GM04504 (cell line): ENCODE results near the gene LTA.
"Not testable (repeated sequence)": the region's sequence is repeated elsewhere in the genome, so short reads cannot be mapped to it uniquely, and the experiment has no call there.

Experiments
- DNase-seq: peaks from one replicate; pipeline ENCODE4 v3.0.0-alpha.2; 2012; ENCODE audit warnings: low read depth

The LTA gene

GRCh38 chr6:31586599-31587281 is 14.7 kb downstream of the LTA start:
- no peak for DNase-seq

- no peak for DNase-seq
Measured at GRCh38 chr6:31587791-31588777, 16.0 kb downstream of the LTA start.

GRCh38 chr6:31588871-31589650 is 17.0 kb downstream of the LTA start:
- no peak for DNase-seq

- not testable (repeated sequence) for DNase-seq
Measured at GRCh38 chr6:31590691-31591090, 18.6 kb downstream of the LTA start.

- no peak for DNase-seq
Measured at GRCh38 chr6:31592396-31592771, 20.3 kb downstream of the LTA start.

GRCh38 chr6:31597006-31597405 is 24.9 kb downstream of the LTA start:
- DNase-seq = no peak

GRCh38 chr6:31607317-31607716 is 35.2 kb downstream of the LTA start:
- no peak for DNase-seq

GRCh38 chr6:31609519-31610406 is 37.7 kb downstream of the LTA start:
- no peak for DNase-seq

- DNase-seq = no peak
Measured at GRCh38 chr6:31610968-31611367, 38.9 kb downstream of the LTA start.

- DNase-seq = no peak
Measured at GRCh38 chr6:31614075-31614619, 42.1 kb downstream of the LTA start.

GRCh38 chr6:31614684-31615578 is 42.8 kb downstream of the LTA start, which contains the start of gene AIF1:
AIF1 (plus strand) TSS chr6:31615234; CDS start chr6:31615330, 96 bp downstream.
- DNase-seq = no peak

GRCh38 chr6:31615748-31616147 is 43.7 kb downstream of the LTA start:
- DNase-seq = no peak

GRCh38 chr6:31617010-31617409 is 44.9 kb downstream of the LTA start:
- no peak for DNase-seq

GRCh38 chr6:31619805-31620585 is 47.9 kb downstream of the LTA start:
- peak; percentile 98 for DNase-seq

- no peak for DNase-seq
Measured at GRCh38 chr6:31620586-31621319, 48.7 kb downstream of the LTA start, which contains the start of gene PRRC2A. PRRC2A (plus strand) TSS chr6:31620715; CDS start chr6:31622790, 2,075 bp downstream.

GRCh38 chr6:31621320-31621939 is 49.3 kb downstream of the LTA start:
- no peak for DNase-seq

GRCh38 chr6:31621991-31622390 is 49.9 kb downstream of the LTA start:
- DNase-seq = no peak

- DNase-seq = no peak
Measured at GRCh38 chr6:31622684-31623091, 50.6 kb downstream of the LTA start.
